Activated CD8-positive, alpha-beta memory T cell treated with anti-CD3 and anti-CD28 coated beads, Interleukin-2, amount 50 U/mL, for 24 hours (primary cell): ENCODE results near the gene NRM.
"Not testable (repeated sequence)": the region's sequence is repeated elsewhere in the genome, so short reads cannot be mapped to it uniquely, and the experiment has no call there.

Experiments used
- DNase-seq: peaks from one replicate; pipeline ENCODE4 v3.0.0-alpha.2; 2020; ENCODE audit errors: extremely low read depth

NRM gene

GRCh38 chr6:30690403-30691207 lies at the start of gene NRM:
Gene NRM (minus strand): TSS chr6:30690984. CDS start chr6:30690974, 10 bp downstream.
- DNase-seq: no peak

GRCh38 chr6:30740540-30740870 lies 49.7 kb upstream of the NRM start:
- DNase-seq: no peak

- DNase-seq: no peak
These were observed 47.7 kb upstream of the NRM start for GRCh38 chr6:30738532-30738931.

- no peak for DNase-seq
These were observed 45.0 kb upstream of the NRM start for GRCh38 chr6:30735668-30736314.

- no peak for DNase-seq
These were observed 41.6 kb upstream of the NRM start for GRCh38 chr6:30732237-30732943.

GRCh38 chr6:30730601-30731435 lies 40.0 kb upstream of the NRM start:
- peak; percentile 55 for DNase-seq

- no peak for DNase-seq
These were observed 37.3 kb upstream of the NRM start for GRCh38 chr6:30727920-30728553.

- DNase-seq: no peak
These were observed 36.0 kb upstream of the NRM start for GRCh38 chr6:30726506-30727413.

GRCh38 chr6:30725713-30726505 lies 35.1 kb upstream of the NRM start:
- no peak for DNase-seq

GRCh38 chr6:30724906-30725667 lies 34.3 kb upstream of the NRM start:
- no peak for DNase-seq

GRCh38 chr6:30723843-30724741 lies 33.3 kb upstream of the NRM start:
- DNase-seq: not testable (repeated sequence)

- not testable (repeated sequence) for DNase-seq
These were observed 32.5 kb upstream of the NRM start for GRCh38 chr6:30723159-30723842.

GRCh38 chr6:30722280-30723112 lies 31.7 kb upstream of the NRM start:
- peak; percentile 68 for DNase-seq

GRCh38 chr6:30722025-30722279 lies 31.2 kb upstream of the NRM start:
- not testable (repeated sequence) for DNase-seq

- peak; percentile 80 for DNase-seq
These were observed 30.6 kb upstream of the NRM start for GRCh38 chr6:30721198-30722024.
